GM21526 (cell line): ENCODE data around the gene CACNA2D2.

Source experiments
- ATAC-seq: cut with Tn5 transposase; IDR thresholded peaks from one replicate; pipeline ENCODE4 v1.9.1; 2021; ENCODE audit warnings: moderate library complexity; ENCODE audit not compliant: unreplicated experiment, low FRiP score

CACNA2D2 gene

DNA sequence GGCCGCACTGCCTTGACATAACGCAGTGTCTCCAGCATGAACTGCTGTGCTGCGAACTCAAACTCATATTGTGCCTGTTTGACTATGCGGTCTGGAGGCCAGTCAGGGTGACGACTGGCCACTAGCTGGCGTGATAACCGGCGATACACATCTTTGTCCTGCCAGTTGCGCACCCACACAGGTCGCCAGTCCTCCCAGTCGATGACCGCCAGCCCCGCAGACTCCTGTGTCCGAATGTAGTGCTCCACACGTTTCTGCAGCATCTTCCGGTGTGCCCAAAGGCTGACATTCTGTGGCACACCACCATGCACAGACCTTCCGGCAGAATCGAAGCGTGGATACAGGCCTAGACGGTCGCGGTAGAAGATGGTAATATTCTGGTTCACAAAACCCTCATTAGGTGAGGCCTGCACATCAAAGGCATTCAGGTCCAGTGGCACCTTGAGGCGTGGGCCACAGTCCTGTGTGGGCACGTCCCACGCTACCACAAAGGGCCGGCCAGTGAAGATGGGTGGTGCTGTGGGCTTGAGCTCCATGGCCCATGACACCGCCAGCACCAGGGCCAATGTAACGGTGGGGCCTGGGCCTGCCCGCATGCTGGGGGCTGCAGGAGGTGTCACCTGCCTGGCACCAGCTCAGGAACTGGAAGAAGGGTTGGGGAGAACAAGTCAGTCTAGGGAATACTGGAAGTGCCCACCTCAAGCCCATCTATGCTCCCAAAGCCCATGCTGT is 183.4 kb downstream of the CACNA2D2 start:
- no peak for ATAC-seq

DNA sequence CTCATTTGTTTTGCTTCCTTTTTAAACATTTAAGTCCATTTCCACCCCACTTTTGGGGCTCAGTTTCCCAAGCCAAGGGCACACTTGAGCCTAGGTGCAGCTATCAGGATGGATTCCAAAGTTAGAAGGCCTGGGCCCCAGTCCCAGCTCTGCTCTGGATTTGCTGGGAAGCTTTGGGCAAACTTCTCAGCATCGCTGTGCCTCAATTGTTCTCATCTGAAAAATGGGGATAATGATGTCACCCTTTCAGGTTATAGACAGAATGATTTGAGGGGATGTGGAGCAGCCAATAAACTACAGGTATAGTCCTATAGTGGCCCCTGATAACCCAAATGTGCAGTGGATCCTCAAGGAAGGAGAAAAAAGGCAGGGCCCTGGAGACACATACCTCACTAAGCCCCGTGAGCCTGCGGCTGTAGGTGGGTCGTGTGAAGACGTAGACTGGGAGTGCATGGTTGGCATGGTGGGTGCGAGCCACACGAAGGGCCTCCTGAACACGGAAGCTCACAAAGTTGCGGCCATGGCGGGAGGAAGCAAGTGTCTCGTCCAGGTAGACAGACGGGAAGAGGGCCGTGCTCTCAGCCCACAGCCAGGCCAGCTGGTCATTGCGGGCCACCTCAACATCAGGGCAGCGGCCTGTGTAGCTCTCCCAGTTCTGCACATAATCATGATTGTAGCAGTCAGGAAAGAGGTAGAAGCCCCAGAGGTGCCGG is 184.1 kb downstream of the CACNA2D2 start:
- no peak for ATAC-seq

DNA sequence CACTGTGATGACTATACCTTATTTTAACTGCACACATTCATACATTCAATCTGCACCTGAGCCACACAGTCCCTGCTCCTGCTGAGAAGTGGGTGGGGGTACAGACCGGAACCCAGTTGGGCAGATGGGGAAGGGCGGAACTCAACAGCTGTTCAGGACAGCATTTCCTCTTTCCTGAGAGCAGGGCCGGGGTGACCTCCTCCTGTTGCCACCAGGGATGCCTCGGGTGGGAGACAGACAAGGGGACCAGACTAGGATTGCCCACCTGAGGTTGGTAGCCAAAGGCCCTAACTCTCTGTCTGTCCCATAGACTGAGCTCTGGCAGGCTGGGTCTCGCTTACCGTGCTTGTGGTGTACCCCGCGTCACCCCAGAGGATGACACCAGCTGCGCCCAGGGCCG is 184.8 kb downstream of the CACNA2D2 start:
- no peak for ATAC-seq

DNA sequence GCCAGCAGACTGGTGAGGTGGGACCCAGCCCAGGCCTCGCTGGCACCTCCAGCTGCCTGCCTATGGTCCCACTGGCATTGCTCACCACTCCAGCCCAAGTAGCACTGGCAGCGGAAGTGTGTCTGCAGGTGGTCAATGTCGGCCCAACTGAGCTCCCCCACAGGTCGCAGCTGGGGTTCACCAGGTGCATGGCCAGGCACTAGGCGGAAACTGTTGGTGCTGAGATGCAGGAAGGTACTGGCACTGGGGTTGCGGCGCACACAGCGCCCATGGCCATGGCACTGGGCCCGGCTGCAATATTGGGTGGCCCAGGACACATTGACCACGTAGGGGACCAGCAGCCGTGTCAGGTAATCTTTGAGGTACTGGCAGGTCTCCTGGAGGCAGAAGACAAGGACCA is 185.3 kb downstream of the CACNA2D2 start:
- no peak for ATAC-seq

DNA sequence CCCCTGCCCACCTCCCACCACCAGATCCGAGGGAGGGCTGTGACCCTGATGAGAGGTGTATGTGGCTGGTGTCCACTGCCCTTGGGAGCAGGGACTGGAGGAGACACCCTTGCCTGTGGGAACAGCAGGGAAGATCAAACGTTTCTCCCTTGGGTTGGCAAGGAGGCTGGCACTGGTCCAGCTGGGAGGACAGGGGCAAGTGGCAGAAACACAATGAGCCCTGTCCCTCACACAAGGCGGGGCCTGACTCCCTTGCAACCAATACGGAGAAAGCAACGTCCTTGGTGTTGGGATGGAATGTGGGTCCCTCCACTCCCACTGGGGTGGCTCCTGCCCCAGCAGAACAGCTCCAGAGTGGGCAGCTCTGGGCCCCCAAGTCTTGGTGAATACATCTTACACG is 186.1 kb downstream of the CACNA2D2 start:
- ATAC-seq = no peak

DNA sequence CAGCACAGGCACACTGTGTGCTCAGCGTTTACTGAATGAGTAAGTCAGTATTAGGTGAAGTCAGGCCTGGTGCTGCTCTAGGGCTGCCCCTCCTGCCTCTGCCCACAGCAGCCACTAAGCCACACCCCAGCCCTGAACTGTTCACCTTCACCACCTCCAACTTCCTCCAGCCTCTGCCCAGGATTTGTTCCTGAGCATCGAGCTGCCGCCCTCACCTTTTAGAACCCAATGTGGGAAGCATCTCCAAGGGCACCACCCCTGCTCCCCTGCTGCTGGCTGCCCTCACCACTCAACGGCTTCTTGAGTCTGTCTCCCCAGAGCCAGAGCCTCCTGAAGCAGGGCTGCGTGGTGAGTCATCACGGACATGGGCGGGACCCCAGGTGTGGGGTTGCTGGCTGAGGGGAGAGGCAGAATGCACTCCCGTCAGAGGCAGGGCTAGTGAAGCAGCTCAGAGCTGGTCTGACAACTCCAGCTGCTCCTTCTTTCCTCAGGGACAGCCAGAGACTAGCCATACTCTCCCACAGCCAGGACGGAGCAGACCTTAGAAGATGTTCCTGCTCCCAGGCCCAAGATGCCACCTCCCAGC is 186.7 kb downstream of the CACNA2D2 start:
- no peak for ATAC-seq

DNA sequence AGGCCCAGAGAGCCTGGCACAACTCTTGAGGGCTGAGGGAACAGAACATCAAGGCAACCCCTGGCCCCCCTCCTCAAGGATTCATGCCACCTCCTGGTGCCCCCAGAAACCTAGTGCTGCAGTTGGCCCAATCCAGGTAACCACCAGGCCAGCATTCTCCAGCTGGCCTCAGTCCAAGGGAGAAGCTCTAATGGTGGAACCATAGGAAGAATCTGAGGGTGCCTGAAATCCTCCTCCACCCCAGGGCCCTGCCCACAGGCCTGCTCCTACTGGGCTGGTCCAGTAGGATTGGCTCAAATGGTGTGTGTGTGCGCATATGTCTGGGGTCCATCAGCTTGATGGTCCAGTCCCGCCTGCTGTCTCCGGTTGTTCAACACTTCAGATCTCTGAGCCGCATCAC is 188.6 kb downstream of the CACNA2D2 start:
- ATAC-seq = no peak

DNA sequence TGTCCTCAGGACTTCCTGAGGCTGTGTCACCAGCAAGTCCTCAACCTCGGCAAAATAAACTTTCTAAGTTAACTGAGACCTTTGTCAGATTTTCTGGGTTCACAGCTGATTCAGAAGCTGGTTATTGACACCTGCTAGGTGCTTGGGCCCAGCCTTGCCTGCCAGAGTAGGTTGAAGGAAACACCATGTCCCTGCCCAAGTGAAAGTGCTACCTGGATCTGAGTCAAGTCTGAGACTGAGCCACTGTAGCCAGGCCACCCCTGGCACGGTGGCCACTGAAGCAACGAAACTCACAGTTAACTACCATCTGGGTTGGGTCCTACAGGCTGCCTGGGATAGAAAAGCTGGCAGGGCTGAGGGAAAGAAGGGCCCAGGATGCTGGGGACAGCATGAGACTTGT is 189.1 kb downstream of the CACNA2D2 start:
- ATAC-seq = no peak
